ENCODE data around the gene AKAP5. TPM values are rescaled to one million over a fixed set of nuclear protein-coding genes. Genes with fewer than 3 reads are reported as not detected.

The AKAP5 gene
- total and polyA plus RNA-seq, 2 of the 13 experiments (the other 11 are each of a cell fraction or from before 2014, with no cell fraction given) = 0.18 to 1.5 TPM

GRCh38 chr14:64503434-64504309 is 38.4 kb downstream of the AKAP5 start, which contains the start of gene ZBTB25 (continued):
- TF ChIP-seq, protein P1, sequence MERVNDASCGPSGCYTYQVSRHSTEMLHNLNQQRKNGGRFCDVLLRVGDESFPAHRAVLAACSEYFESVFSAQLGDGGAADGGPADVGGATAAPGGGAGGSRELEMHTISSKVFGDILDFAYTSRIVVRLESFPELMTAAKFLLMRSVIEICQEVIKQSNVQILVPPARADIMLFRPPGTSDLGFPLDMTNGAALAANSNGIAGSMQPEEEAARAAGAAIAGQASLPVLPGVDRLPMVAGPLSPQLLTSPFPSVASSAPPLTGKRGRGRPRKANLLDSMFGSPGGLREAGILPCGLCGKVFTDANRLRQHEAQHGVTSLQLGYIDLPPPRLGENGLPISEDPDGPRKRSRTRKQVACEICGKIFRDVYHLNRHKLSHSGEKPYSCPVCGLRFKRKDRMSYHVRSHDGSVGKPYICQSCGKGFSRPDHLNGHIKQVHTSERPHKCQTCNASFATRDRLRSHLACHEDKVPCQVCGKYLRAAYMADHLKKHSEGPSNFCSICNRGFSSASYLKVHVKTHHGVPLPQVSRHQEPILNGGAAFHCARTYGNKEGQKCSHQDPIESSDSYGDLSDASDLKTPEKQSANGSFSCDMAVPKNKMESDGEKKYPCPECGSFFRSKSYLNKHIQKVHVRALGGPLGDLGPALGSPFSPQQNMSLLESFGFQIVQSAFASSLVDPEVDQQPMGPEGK (CRISPR knock-in tag; IDR thresholded peaks at IDR 0.05) = no peak
- TF ChIP-seq, protein P2, sequence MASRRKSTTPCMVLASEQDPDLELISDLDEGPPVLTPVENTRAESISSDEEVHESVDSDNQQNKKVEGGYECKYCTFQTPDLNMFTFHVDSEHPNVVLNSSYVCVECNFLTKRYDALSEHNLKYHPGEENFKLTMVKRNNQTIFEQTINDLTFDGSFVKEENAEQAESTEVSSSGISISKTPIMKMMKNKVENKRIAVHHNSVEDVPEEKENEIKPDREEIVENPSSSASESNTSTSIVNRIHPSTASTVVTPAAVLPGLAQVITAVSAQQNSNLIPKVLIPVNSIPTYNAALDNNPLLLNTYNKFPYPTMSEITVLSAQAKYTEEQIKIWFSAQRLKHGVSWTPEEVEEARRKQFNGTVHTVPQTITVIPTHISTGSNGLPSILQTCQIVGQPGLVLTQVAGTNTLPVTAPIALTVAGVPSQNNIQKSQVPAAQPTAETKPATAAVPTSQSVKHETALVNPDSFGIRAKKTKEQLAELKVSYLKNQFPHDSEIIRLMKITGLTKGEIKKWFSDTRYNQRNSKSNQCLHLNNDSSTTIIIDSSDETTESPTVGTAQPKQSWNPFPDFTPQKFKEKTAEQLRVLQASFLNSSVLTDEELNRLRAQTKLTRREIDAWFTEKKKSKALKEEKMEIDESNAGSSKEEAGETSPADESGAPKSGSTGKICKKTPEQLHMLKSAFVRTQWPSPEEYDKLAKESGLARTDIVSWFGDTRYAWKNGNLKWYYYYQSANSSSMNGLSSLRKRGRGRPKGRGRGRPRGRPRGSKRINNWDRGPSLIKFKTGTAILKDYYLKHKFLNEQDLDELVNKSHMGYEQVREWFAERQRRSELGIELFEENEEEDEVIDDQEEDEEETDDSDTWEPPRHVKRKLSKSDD (CRISPR knock-in tag; IDR thresholded peaks at IDR 0.05; ENCODE audit: low read depth) = peak; percentile 75; the same call in 1 of the 2 replicates
- TF ChIP-seq, protein P3, sequence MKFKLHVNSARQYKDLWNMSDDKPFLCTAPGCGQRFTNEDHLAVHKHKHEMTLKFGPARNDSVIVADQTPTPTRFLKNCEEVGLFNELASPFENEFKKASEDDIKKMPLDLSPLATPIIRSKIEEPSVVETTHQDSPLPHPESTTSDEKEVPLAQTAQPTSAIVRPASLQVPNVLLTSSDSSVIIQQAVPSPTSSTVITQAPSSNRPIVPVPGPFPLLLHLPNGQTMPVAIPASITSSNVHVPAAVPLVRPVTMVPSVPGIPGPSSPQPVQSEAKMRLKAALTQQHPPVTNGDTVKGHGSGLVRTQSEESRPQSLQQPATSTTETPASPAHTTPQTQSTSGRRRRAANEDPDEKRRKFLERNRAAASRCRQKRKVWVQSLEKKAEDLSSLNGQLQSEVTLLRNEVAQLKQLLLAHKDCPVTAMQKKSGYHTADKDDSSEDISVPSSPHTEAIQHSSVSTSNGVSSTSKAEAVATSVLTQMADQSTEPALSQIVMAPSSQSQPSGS (CRISPR knock-in tag; IDR thresholded peaks at IDR 0.05) = no peak
- TF ChIP-seq, protein P4, sequence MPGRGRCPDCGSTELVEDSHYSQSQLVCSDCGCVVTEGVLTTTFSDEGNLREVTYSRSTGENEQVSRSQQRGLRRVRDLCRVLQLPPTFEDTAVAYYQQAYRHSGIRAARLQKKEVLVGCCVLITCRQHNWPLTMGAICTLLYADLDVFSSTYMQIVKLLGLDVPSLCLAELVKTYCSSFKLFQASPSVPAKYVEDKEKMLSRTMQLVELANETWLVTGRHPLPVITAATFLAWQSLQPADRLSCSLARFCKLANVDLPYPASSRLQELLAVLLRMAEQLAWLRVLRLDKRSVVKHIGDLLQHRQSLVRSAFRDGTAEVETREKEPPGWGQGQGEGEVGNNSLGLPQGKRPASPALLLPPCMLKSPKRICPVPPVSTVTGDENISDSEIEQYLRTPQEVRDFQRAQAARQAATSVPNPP (CRISPR knock-in tag; IDR thresholded peaks at IDR 0.05) = peak; percentile 65; the same call in 1 of the 2 replicates
- TF ChIP-seq ZMYM4 (CRISPR knock-in tag; IDR thresholded peaks at IDR 0.05) = peak; percentile 91
- peak; percentile 68 for TF ChIP-seq HNRNPK (IDR thresholded peaks at IDR 0.05; ENCODE audit: low read depth, low read length, poor library complexity, severe bottlenecking)
- TF ChIP-seq E2F1 (CRISPR knock-in tag; IDR thresholded peaks at IDR 0.05) = peak; percentile 89
- no peak for TF ChIP-seq HNF4G (IDR thresholded peaks at IDR 0.05; ENCODE audit: borderline replicate concordance, low read depth, low read length)
- TF ChIP-seq HNF4G (CRISPR knock-in tag; IDR thresholded peaks at IDR 0.05; ENCODE audit: borderline replicate concordance, low read depth) = peak; percentile 54; the same call in 1 of the 2 replicates
- peak; percentile 51; the same call in 1 of the 2 replicates for TF ChIP-seq ZNF776 (CRISPR knock-in tag; IDR thresholded peaks at IDR 0.05)
- no peak for TF ChIP-seq ZNF598 (CRISPR knock-in tag; IDR thresholded peaks at IDR 0.05; ENCODE audit: borderline replicate concordance)
- no peak for TF ChIP-seq TCF12 (IDR thresholded peaks at IDR 0.05)
- 0 out of 2 replicates have a peak, but pooled peaks have one; percentile 10 for TF ChIP-seq TCF12 (CRISPR knock-in tag; IDR thresholded peaks at IDR 0.05)
- peak; percentile 23; the same call in 1 of the 2 replicates for TF ChIP-seq MED13 (CRISPR knock-in tag; IDR thresholded peaks at IDR 0.05)
- no peak for TF ChIP-seq ZNF678 (CRISPR knock-in tag; IDR thresholded peaks at IDR 0.05)
- no peak for TF ChIP-seq ZNF282 (IDR thresholded peaks at IDR 0.05; ENCODE audit: partially characterized antibody)
- TF ChIP-seq GABPA (IDR thresholded peaks at IDR 0.05; ENCODE audit: low read depth, low read length) = no peak
- no peak for TF ChIP-seq GABPA (CRISPR knock-in tag; IDR thresholded peaks at IDR 0.05; ENCODE audit: low read depth)

Measured in HepG2 (cell line).